ENCODE measurements around the gene LRRC2. TPM values are rescaled to one million over a fixed set of nuclear protein-coding genes. Genes with fewer than 3 reads are reported as not detected.

The LRRC2 gene
- total RNA-seq, 4 donors from 2014 or later, result 0.35 to 23.9 (median 1.3) TPM

DNA sequence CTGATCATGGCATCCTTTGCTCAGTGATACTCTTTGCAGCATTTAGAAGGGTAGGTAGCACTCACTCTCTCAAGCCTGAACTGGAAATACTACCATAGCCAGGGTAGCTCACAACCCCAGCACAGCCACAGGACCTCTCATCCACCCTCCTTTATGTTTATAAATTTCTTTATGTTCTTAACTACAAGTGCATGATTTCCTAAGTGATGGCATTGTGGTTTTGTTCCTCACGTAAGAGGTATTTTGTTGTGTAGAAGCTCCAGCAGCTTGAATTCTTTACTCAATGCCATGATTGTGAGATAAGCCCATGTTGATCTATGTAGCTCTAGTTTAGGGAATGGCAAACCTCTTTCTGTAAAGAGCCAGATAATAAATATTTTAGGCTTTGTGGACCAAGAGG lies 76.2 kb downstream of the LRRC2 start:
- no peaks in the 10 kb centered on the region for H3K27me3 ChIP-seq
- no peaks in the 10 kb centered on the region for H3K9me3 ChIP-seq
- TF ChIP-seq POLR2A (IDR thresholded peaks at IDR 0.05), result no peak
- TF ChIP-seq, protein P1, sequence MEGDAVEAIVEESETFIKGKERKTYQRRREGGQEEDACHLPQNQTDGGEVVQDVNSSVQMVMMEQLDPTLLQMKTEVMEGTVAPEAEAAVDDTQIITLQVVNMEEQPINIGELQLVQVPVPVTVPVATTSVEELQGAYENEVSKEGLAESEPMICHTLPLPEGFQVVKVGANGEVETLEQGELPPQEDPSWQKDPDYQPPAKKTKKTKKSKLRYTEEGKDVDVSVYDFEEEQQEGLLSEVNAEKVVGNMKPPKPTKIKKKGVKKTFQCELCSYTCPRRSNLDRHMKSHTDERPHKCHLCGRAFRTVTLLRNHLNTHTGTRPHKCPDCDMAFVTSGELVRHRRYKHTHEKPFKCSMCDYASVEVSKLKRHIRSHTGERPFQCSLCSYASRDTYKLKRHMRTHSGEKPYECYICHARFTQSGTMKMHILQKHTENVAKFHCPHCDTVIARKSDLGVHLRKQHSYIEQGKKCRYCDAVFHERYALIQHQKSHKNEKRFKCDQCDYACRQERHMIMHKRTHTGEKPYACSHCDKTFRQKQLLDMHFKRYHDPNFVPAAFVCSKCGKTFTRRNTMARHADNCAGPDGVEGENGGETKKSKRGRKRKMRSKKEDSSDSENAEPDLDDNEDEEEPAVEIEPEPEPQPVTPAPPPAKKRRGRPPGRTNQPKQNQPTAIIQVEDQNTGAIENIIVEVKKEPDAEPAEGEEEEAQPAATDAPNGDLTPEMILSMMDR (IDR thresholded peaks at IDR 0.05), result no peak
- H3K36me3 ChIP-seq, result no peaks in the 10 kb centered on the region
- peaks cover 0 to 9% (median 6%) of the 10 kb centered on the region in 4 donors for H3K4me1 ChIP-seq
- H3K4me3 ChIP-seq, result no peak overlapping the region
- no peak for DNase-seq
- H3K27ac ChIP-seq, result no peak overlapping the region

DNA sequence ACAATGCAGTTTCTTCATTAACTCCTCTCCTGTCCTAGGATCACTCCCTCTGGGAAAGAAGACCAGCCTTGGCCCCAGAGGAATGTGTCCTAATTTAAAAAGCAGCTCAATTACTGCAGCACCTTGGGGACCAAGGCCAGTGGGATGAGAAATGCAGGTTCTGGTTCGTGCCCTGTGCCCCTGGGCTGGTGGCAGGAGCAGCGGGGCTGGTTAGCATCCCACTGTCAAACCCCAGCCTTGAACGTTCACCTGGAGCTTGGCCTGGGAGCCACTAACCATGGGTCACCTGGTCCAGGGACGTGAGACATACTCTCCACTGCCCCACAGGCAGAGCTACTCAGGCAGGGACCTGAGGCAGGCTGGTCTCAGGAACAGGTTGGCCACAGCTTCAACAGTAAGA lies 76.7 kb downstream of the LRRC2 start:
- Histone ChIP-seq H3K4me3 (no peak overlapping the region), H3K27ac (peak overlapping the region in 2 of 4 donors; percentile 9 to 57), H3K36me3 (no peaks in the 10 kb centered on the region), H3K9me3 (no peaks in the 10 kb centered on the region), H3K27me3 (no peaks in the 10 kb centered on the region), H3K4me1 (peaks cover 0 to 10% (median 6%) of the 10 kb centered on the region in 4 donors)
- no peak for DNase-seq
- TF ChIP-seq POLR2A (IDR thresholded peaks at IDR 0.05), result no peak
- TF ChIP-seq, protein P1 (IDR thresholded peaks at IDR 0.05), result no peak

DNA sequence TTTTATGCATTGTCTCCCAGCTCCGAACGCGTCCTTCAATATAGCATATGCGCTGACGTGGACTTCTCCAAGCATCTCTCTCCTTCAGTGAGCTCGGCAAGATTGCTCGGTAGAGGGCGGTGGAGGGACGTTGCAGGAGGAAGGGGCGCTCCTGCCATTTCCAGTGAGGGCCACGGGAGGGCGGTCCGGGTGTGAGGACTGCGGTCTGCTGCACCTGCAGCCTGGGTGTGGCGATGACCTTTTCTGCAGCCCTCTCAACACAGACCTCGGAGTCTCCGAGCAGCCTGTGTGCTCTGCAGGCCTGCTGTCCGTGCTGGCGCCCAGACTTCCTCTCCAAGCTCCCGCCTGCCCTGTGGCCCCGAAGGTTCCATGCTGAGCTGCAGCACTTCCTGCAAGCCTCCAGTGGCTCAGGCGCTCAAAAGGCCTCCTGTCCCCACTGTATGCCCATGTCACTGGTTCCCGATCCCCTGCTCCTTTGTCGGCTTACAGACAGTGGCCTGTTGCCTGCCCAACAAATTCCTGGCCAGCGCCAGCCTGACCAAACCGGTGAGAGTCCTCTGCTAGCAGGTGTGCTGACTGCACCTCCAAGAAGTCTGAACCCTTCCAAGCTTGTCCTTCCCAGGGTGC lies 77.3 kb downstream of the LRRC2 start:
- DNase-seq, result peak; percentile 95 to 98 (median 97)
- peak overlapping the region in 2 of 4 donors; percentile 17 to 19 for H3K4me3 ChIP-seq
- TF ChIP-seq POLR2A (IDR thresholded peaks at IDR 0.05), result no peak
- TF ChIP-seq, protein P1 (IDR thresholded peaks at IDR 0.05), result peak; percentile 98 to 100 (median 100)
- H3K4me1 ChIP-seq, result peaks cover 0 to 10% (median 6%) of the 10 kb centered on the region in 4 donors
- no peaks in the 10 kb centered on the region for H3K9me3 ChIP-seq
- H3K27ac ChIP-seq, result peak overlapping the region in 2 of 4 donors; percentile 9 to 57
- H3K36me3 ChIP-seq, result no peaks in the 10 kb centered on the region
- H3K27me3 ChIP-seq, result no peaks in the 10 kb centered on the region

DNA sequence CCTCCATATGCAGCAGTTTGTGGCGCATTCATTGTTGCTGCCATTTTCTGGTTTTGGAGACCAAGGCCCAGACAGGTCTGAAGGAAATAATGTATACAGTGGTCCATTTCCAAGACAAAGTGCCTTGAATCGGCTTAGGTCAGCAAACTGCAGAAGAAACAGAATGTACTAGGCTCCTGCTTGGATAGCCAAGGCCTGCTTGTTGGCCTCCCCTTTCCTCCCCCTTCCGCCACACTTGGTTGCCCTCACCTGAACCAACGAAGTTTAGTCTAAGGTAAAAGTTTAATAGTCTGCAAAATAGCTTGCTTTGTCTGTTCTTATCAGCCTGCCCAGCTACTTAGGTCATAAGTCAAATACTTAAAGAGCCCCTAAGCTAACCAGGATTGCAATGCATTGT lies 80.3 kb downstream of the LRRC2 start:
- no peak for DNase-seq
- Histone ChIP-seq H3K9me3 (no peaks in the 10 kb centered on the region), H3K4me3 (no peak overlapping the region), H3K36me3 (no peaks in the 10 kb centered on the region), H3K27ac (no peak overlapping the region), H3K27me3 (no peaks in the 10 kb centered on the region), H3K4me1 (peaks cover 0 to 10% (median 6%) of the 10 kb centered on the region in 4 donors)
- TF ChIP-seq POLR2A (IDR thresholded peaks at IDR 0.05), result no peak
- TF ChIP-seq, protein P1 (IDR thresholded peaks at IDR 0.05), result no peak

DNA sequence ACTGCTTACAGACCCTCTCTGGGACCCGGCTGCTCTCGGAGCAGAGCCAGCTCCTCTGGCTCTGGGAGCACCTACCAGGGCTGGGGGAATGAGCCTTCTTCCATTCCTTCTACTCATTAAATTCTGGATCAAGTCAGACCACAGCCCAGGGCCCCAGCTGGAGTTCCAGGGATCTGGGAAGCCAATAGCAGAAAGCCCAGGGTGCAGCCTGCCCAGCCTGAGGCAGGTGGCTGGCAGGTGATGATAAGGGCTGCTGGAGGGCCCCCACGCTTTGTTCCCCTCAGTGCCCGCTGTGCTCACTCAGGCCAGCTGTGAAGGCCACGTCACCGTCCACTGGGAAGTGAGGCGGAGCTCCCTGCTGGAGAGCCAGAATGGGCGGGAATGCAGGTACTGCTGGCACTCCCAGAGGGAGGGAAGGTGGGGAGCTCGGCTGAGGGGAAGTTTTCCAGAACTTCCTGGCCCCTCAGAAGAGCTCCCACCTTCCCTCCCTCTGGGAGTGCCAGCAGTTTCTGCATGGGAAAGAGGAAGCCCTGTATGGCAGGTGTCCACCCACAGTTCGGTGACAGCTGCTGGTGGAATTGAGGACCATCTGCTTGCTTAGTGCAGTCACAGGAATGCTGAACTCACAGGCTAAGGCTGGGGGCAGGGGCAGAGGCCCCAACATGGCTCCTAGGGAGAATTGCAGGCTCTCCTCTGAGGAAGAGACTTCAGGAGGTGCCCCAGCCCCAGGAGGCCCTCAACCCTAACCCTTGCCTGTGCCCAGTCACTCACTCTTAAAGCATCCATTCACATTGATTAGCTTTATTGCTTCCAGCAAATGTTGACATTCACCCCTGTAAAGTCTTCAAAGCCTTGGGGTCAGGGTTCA lies 81.0 kb downstream of the LRRC2 start:
- Histone ChIP-seq H3K36me3 (no peaks in the 10 kb centered on the region), H3K4me1 (peaks cover 0 to 10% (median 6%) of the 10 kb centered on the region in 4 donors), H3K9me3 (no peaks in the 10 kb centered on the region), H3K27me3 (no peaks in the 10 kb centered on the region), H3K4me3 (no peak overlapping the region), H3K27ac (no peak overlapping the region)
- DNase-seq, result peak in 1 of 3 donors; percentile 60
- TF ChIP-seq POLR2A (IDR thresholded peaks at IDR 0.05), result no peak
- TF ChIP-seq, protein P1 (IDR thresholded peaks at IDR 0.05), result no peak
